Aorta (tissue), 5 donors: ENCODE measurements around the gene GNB3. TPM values are rescaled to one million over a fixed set of nuclear protein-coding genes. Genes with fewer than 3 reads are reported as not detected.

Experiments used
- ATAC-seq: fragments of 200-7000 bp; cut with Tn5 transposase; one replicate; pipeline ENCODE4 v1.9.1; 2022; ENCODE audit warnings: moderate library complexity; ENCODE audit not compliant: low FRiP score
- DNase-seq, 2 donors: peaks; one replicate each; pipeline ENCODE4 v3.0.0-alpha.2; 2020
- H3K27ac ChIP-seq, 2 donors: one replicate each; pipeline ENCODE4 v1.5.1; 2013; ENCODE audit warnings: low read length in 2 of 2, mild to moderate bottlenecking in 2 of 2, moderate library complexity in 2 of 2, control low read depth in 1 of 2, inconsistent platforms in 1 of 2, low read depth in 1 of 2
- H3K27me3 ChIP-seq, 2 donors: one replicate each; pipeline ENCODE4 v1.6.1; 2013; ENCODE audit warnings: control low read depth in 1 of 2, low read length in 1 of 2, mild to moderate bottlenecking in 1 of 2, moderate library complexity in 1 of 2; ENCODE audit not compliant: insufficient read depth in 2 of 2, control insufficient read depth in 1 of 2
- H3K36me3 ChIP-seq, 2 donors: one replicate each; pipeline ENCODE4 v1.6.1; 2013; ENCODE audit warnings: control low read depth in 1 of 2, low read length in 1 of 2, mild to moderate bottlenecking in 1 of 2; ENCODE audit not compliant: insufficient read depth in 2 of 2, control insufficient read depth in 1 of 2
- H3K4me1 ChIP-seq, 2 donors: one replicate each; pipeline ENCODE4 v1.6.1; 2013; ENCODE audit warnings: low read length in 2 of 2, control low read depth in 1 of 2, mild to moderate bottlenecking in 1 of 2, moderate library complexity in 1 of 2; ENCODE audit not compliant: insufficient read depth in 2 of 2, control insufficient read depth in 1 of 2
- H3K4me3 ChIP-seq, 2 donors: one replicate each; pipeline ENCODE4 v1.5.1; 2013; ENCODE audit warnings: low read length in 2 of 2, control low read depth in 1 of 2, mild to moderate bottlenecking in 1 of 2
- H3K9me3 ChIP-seq: one replicate; pipeline ENCODE4 v1.6.1; 2013; ENCODE audit warnings: mild to moderate bottlenecking, low read length; ENCODE audit not compliant: control insufficient read depth
- WGBS, 2 donors: extraction: QIAGEN DNeasy Blood & Tissue Kit; methylation state at CpG; one replicate each; pipeline ENCODE4 v1.1.7; 2013; 5-methylcytosine and 5-hydroxymethylcytosine counted together
- intact Hi-C, 2 donors: fragments of 100-400 bp; cut with DNase I; formaldehyde crosslinking; loops; one replicate each; pipeline versions ENCODE4 v1.14.2 to v1.15.0; 2022
- polyA plus RNA-seq, 2 donors: library from polyadenylated mRNA; stranded (reverse); fragments of 200-250 nt; gene quantifications; one replicate each; pipeline ENCODE4 v1.2.3, GENCODE V29; 2013
- total RNA-seq, 2 donors: library from RNA; stranded (reverse); fragmentation: NEBNext Ultra II Directional; extraction: Animal tissue kit (Norgen Biotek cat#: 25700); gene quantifications; one replicate each; pipeline ENCODE4 v1.2.1, GENCODE V29; 2021
- donor health status: healthy with polysubstance abuse.
- donor health status: Bipolar disorder and iron deficiency.
- donor health status: DM: no; HTN: no; CAD: no.
- donor health status: DM: no; HTN: no; CAD: no.
- donor health status: DM: yes; HTN: yes; CAD: no.

Gene GNB3
- total and polyA plus RNA-seq, 4 donors = 6.0 to 32.9 (median 10.9) TPM

DNA sequence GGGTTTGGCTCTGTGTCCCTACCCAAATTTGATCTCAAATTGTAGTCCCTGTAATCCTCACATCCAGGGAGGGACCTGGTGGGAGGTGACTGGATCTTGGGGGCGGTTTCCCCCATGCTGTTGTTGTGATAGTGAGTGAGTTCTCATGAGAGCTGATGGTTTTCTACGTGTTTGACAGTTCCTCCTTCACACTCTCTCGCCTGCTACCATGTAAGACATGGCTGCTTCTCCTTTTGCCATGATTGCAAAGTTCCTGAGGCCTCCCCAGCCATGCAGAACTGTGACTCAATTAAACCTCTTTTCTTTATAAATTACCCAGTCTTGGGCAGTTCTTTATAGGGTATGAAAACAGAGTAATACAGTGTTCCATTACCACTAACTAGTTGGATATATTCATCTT is 53.6 kb downstream of the GNB3 start:
- no peaks in the 10 kb centered on the region for H3K4me1 ChIP-seq
- 81 to 84% methylated on average over 3 of the region's 3 CpGs for WGBS, 2 donors
- no peak overlapping the region for H3K4me3 ChIP-seq
- ATAC-seq = no peak
- intact Hi-C loops = no loop called here
- no peaks in the 10 kb centered on the region for H3K9me3 ChIP-seq
- H3K27ac ChIP-seq = no peak overlapping the region
- no peaks in the 10 kb centered on the region for H3K27me3 ChIP-seq
- peak in 1 of 2 donors; percentile 11 for DNase-seq
- no peaks in the 10 kb centered on the region for H3K36me3 ChIP-seq

Other genes with a start within 250 kb of the GNB3 start
- 100 to 1,000 TPM; 174 to 195 TPM for gene CHD4, start 233.5 kb upstream of the GNB3 start, total RNA-seq
- 100 to 1,000 TPM in 1 of 2 donors, 10 to 100 TPM in 1; 73.1 to 110 TPM for gene CHD4, start 233.5 kb upstream of the GNB3 start, polyA plus RNA-seq
- 1 to 10 TPM; 2.5 to 3.7 TPM for gene LPAR5, start 205.0 kb upstream of the GNB3 start, total RNA-seq
- gene LPAR5, start 205.0 kb upstream of the GNB3 start, polyA plus RNA-seq = under 1 TPM; 0.51 to 0.88 TPM
- 1 to 10 TPM; 1.8 to 5.2 TPM for gene ACRBP, start 193.5 kb upstream of the GNB3 start, total RNA-seq
- gene ACRBP, start 193.5 kb upstream of the GNB3 start, polyA plus RNA-seq = under 1 TPM in 1 of 2 donors, not detected in 1; 0.25 TPM
- 10 to 100 TPM; 19.7 to 43.3 TPM for gene ING4, start 177.8 kb upstream of the GNB3 start, total RNA-seq
- gene ING4, start 177.8 kb upstream of the GNB3 start, polyA plus RNA-seq = 10 to 100 TPM; 45.3 to 63.7 TPM
- 10 to 100 TPM; 54.4 to 66.7 TPM for gene ZNF384, start 151.6 kb upstream of the GNB3 start, total RNA-seq
- 10 to 100 TPM; 23.2 to 49.3 TPM for gene ZNF384, start 151.6 kb upstream of the GNB3 start, polyA plus RNA-seq
- gene PIANP, start 140.1 kb upstream of the GNB3 start, total RNA-seq = 10 to 100 TPM in 1 of 2 donors, 1 to 10 TPM in 1; 1.2 to 10.7 TPM
- 1 to 10 TPM; 4.3 to 7.5 TPM for gene PIANP, start 140.1 kb upstream of the GNB3 start, polyA plus RNA-seq
- gene COPS7A, start 116.9 kb upstream of the GNB3 start, total RNA-seq = 10 to 100 TPM; 47.0 to 50.1 TPM
- gene COPS7A, start 116.9 kb upstream of the GNB3 start, polyA plus RNA-seq = 10 to 100 TPM; 43.8 to 70.5 TPM
- 100 to 1,000 TPM; 110 to 144 TPM for gene MLF2, start 87.8 kb upstream of the GNB3 start, total RNA-seq
- gene MLF2, start 87.8 kb upstream of the GNB3 start, polyA plus RNA-seq = 100 to 1,000 TPM; 134 to 141 TPM
- gene PTMS, start 74.6 kb upstream of the GNB3 start, total RNA-seq = 100 to 1,000 TPM; 358 to 396 TPM
- 100 to 1,000 TPM; 549 to 584 TPM for gene PTMS, start 74.6 kb upstream of the GNB3 start, polyA plus RNA-seq
- gene LAG3, start 68.4 kb upstream of the GNB3 start, total RNA-seq = 1 to 10 TPM; 1.2 to 1.8 TPM
- 1 to 10 TPM in 1 of 2 donors, under 1 TPM in 1; 0.25 to 2.4 TPM for gene LAG3, start 68.4 kb upstream of the GNB3 start, polyA plus RNA-seq
- 10 to 100 TPM; 20.1 to 40.6 TPM for gene CD4, start 51.4 kb upstream of the GNB3 start, total RNA-seq
- gene CD4, start 51.4 kb upstream of the GNB3 start, polyA plus RNA-seq = 10 to 100 TPM in 1 of 2 donors, 1 to 10 TPM in 1; 2.1 to 14.3 TPM
- gene GPR162, start 19.1 kb upstream of the GNB3 start, total RNA-seq = 10 to 100 TPM in 1 of 2 donors, 1 to 10 TPM in 1; 4.4 to 16.6 TPM
- gene GPR162, start 19.1 kb upstream of the GNB3 start, polyA plus RNA-seq = 10 to 100 TPM in 1 of 2 donors, 1 to 10 TPM in 1; 6.0 to 17.2 TPM
- 10 to 100 TPM; 43.5 to 66.3 TPM for gene P3H3, start 12.5 kb upstream of the GNB3 start, total RNA-seq
- 10 to 100 TPM; 23.4 to 93.3 TPM for gene P3H3, start 12.5 kb upstream of the GNB3 start, polyA plus RNA-seq
- gene CDCA3, start 10.4 kb downstream of the GNB3 start, total RNA-seq = 1 to 10 TPM in 1 of 2 donors, under 1 TPM in 1; 0.42 to 2.1 TPM
- 10 to 100 TPM in 1 of 2 donors, 1 to 10 TPM in 1; 3.6 to 12.6 TPM for gene CDCA3, start 10.4 kb downstream of the GNB3 start, polyA plus RNA-seq
- 10 to 100 TPM; 59.5 to 64.6 TPM for gene USP5, start 11.2 kb downstream of the GNB3 start, total RNA-seq
- gene USP5, start 11.2 kb downstream of the GNB3 start, polyA plus RNA-seq = 10 to 100 TPM; 26.7 to 47.0 TPM
- gene TPI1, start 26.6 kb downstream of the GNB3 start, total RNA-seq = 100 to 1,000 TPM; 317 TPM
- 100 to 1,000 TPM; 310 to 314 TPM for gene TPI1, start 26.6 kb downstream of the GNB3 start, polyA plus RNA-seq
- 10 to 100 TPM in 1 of 2 donors, 1 to 10 TPM in 1; 4.2 to 10.2 TPM for gene SPSB2, start 32.4 kb downstream of the GNB3 start, total RNA-seq
- gene SPSB2, start 32.4 kb downstream of the GNB3 start, polyA plus RNA-seq = 10 to 100 TPM; 11.1 to 14.3 TPM
- 10 to 100 TPM in 1 of 2 donors, 1 to 10 TPM in 1; 5.3 to 11.2 TPM for gene LRRC23, start 63.9 kb downstream of the GNB3 start, total RNA-seq
- gene LRRC23, start 63.9 kb downstream of the GNB3 start, polyA plus RNA-seq = 10 to 100 TPM; 16.8 to 20.8 TPM
- 10 to 100 TPM; 59.0 to 79.5 TPM for gene ENO2, start 73.7 kb downstream of the GNB3 start, total RNA-seq
- gene ENO2, start 73.7 kb downstream of the GNB3 start, polyA plus RNA-seq = 100 to 1,000 TPM in 1 of 2 donors, 10 to 100 TPM in 1; 14.7 to 116 TPM
- gene ATN1, start 87.0 kb downstream of the GNB3 start, total RNA-seq = 100 to 1,000 TPM; 138 to 146 TPM
- gene ATN1, start 87.0 kb downstream of the GNB3 start, polyA plus RNA-seq = 100 to 1,000 TPM in 1 of 2 donors, 10 to 100 TPM in 1; 22.7 to 149 TPM
- gene RNU7-1, start 102.9 kb downstream of the GNB3 start, total RNA-seq = not detected
- not detected for gene RNU7-1, start 102.9 kb downstream of the GNB3 start, polyA plus RNA-seq
- 100 to 1,000 TPM; 197 to 233 TPM for gene C12orf57, start 103.1 kb downstream of the GNB3 start, total RNA-seq
- gene C12orf57, start 103.1 kb downstream of the GNB3 start, polyA plus RNA-seq = 1,000 to 10,000 TPM in 1 of 2 donors, 100 to 1,000 TPM in 1; 849 to 1,017 TPM
- 10 to 100 TPM; 29.8 to 42.3 TPM for gene PTPN6, start 110.4 kb downstream of the GNB3 start, total RNA-seq
- 10 to 100 TPM; 10.1 to 25.7 TPM for gene PTPN6, start 110.4 kb downstream of the GNB3 start, polyA plus RNA-seq
- 100 to 1,000 TPM in 1 of 2 donors, 10 to 100 TPM in 1; 97.9 to 117 TPM for gene PHB2, start 129.7 kb downstream of the GNB3 start, total RNA-seq
- 100 to 1,000 TPM; 105 to 139 TPM for gene PHB2, start 129.7 kb downstream of the GNB3 start, polyA plus RNA-seq
- 10 to 100 TPM; 30.2 to 31.6 TPM for gene EMG1, start 130.0 kb downstream of the GNB3 start, total RNA-seq
- gene EMG1, start 130.0 kb downstream of the GNB3 start, polyA plus RNA-seq = 10 to 100 TPM; 15.4 to 24.4 TPM
- 10 to 100 TPM; 28.8 to 33.2 TPM for gene LPCAT3, start 177.6 kb downstream of the GNB3 start, total RNA-seq
- gene LPCAT3, start 177.6 kb downstream of the GNB3 start, polyA plus RNA-seq = 10 to 100 TPM; 10.1 to 27.3 TPM
- gene C1S, start 219.8 kb downstream of the GNB3 start, total RNA-seq = 1,000 to 10,000 TPM in 1 of 2 donors, 100 to 1,000 TPM in 1; 490 to 1,087 TPM
- gene C1S, start 219.8 kb downstream of the GNB3 start, polyA plus RNA-seq = 100 to 1,000 TPM; 141 to 687 TPM